A549 (cell line): ENCODE data around the gene SMYD4. TPM values are rescaled to one million over a fixed set of nuclear protein-coding genes. Genes with fewer than 3 reads are reported as not detected.
"Not testable (repeated sequence)": the region's sequence is repeated elsewhere in the genome, so short reads cannot be mapped to it uniquely, and the experiment has no call there.

ENCODE experiments used
- ATAC-seq, 2 experiments: fragments of 200-7000 bp in 1 of 2; fragments of >200 bp in 1 of 2; cut with Nextera tagmentation in 1 of 2; cut with Tn5 transposase in 1 of 2; 3 replicates each; pipeline versions ENCODE4 v1.8.0 to v1.9.1; 2018 to 2020; ENCODE audit warnings: mild to moderate bottlenecking in 1 of 2, moderate library complexity in 1 of 2
- CTCF ChIA-PET: fragments of 300-600 bp; sonication (Branson Sonifier 250); formaldehyde crosslinking; extraction: SDS; loops from one replicate; lab custom pipeline; 2021; ENCODE audit warnings: antibody characterized with exemption, inconsistent platforms; lab: Yijun Ruan, JAX
- POLR2A ChIA-PET: fragments of 350-600 bp; formaldehyde crosslinking; extraction: SDS; loops from one replicate; lab custom pipeline; 2021; ENCODE audit warnings: antibody characterized with exemption, inconsistent platforms; lab: Yijun Ruan, JAX
- DNase-seq, 2 experiments: peaks; one replicate each; pipeline versions ENCODE4 v3.0.0 to v3.0.0-alpha.2; 2011 to 2016; ENCODE audit warnings: low read depth in 1 of 2, low spot score in 1 of 2
- FAIRE-seq: peaks from 2 replicates; lab custom pipeline; 2011; peaks lifted over from hg19 to GRCh38; lab: Jason Lieb, UNC
- H3K27ac ChIP-seq, 2 experiments: fragments of >200 bp; sonication (Bioruptor Twin); formaldehyde crosslinking; 3 replicates each; pipeline ENCODE4 v1.5.1; 2016 to 2017
- H3K4me1 ChIP-seq: fragments of >200 bp; sonication (Bioruptor Twin); formaldehyde crosslinking; 3 replicates; pipeline ENCODE4 v1.6.1; 2016
- H3K4me2 ChIP-seq: fragments of >200 bp; sonication (Bioruptor Twin); formaldehyde crosslinking; 3 replicates; pipeline ENCODE4 v1.6.1; 2016
- H3K4me3 ChIP-seq: fragments of >200 bp; sonication (Bioruptor Twin); formaldehyde crosslinking; 3 replicates; pipeline ENCODE4 v1.5.1; 2016
- H3K9me3 ChIP-seq: fragments of >200 bp; sonication (Bioruptor Twin); formaldehyde crosslinking; 3 replicates; pipeline ENCODE4 v1.6.1; 2016
- BHLHE40 ChIP-seq: IDR thresholded peaks from 2 replicates; pipeline ENCODE4 v1.6.1; 2012; ENCODE audit warnings: low read depth, low read length, inconsistent platforms
- CBX8 ChIP-seq: fragments of 200-600 bp; sonication (generic); IDR thresholded peaks from 2 replicates; pipeline ENCODE4 v1.6.1; 2016
- E2F6 ChIP-seq: IDR thresholded peaks from 2 replicates; pipeline ENCODE4 v1.6.1; 2012; ENCODE audit warnings: low read depth, borderline replicate concordance
- EHF ChIP-seq: fragments of 250-450 bp; sonication (Bioruptor Pico); IDR thresholded peaks from 2 replicates; pipeline ENCODE4 v1.5.0; 2020; ENCODE audit warnings: mild to moderate bottlenecking
- EHMT2 ChIP-seq: fragments of 200-600 bp; sonication (generic); IDR thresholded peaks from 2 replicates; pipeline ENCODE4 v1.6.1; 2016; ENCODE audit warnings: antibody characterized with exemption, low read depth, mild to moderate bottlenecking, moderate library complexity
- ELK1 ChIP-seq: fragments of 150-350 bp; IDR thresholded peaks from 2 replicates; pipeline ENCODE4 v1.6.1; 2014; ENCODE audit warnings: low read depth, mild to moderate bottlenecking, low read length
- EP300 ChIP-seq, 2 experiments: fragments of >200 bp; sonication (Bioruptor Twin); formaldehyde crosslinking; IDR thresholded peaks; 2 replicates in 1 of 2; 3 replicates in 1 of 2; pipeline ENCODE4 v1.6.1; 2016 to 2017
- FOSB ChIP-seq: fragments of 250-450 bp; sonication (Bioruptor Pico); IDR thresholded peaks from 2 replicates; pipeline ENCODE4 v1.5.0; 2020; ENCODE audit warnings: mild to moderate bottlenecking, moderate library complexity
- GATA3 ChIP-seq: IDR thresholded peaks from 2 replicates; pipeline ENCODE4 v1.6.1; 2012; ENCODE audit warnings: borderline replicate concordance
- HOXA7 ChIP-seq: fragments of 250-450 bp; sonication (Bioruptor Pico); IDR thresholded peaks from 2 replicates; pipeline ENCODE4 v1.5.0; 2020; ENCODE audit warnings: mild to moderate bottlenecking, moderate library complexity
- JUN ChIP-seq, 2 experiments: fragments of >200 bp; sonication (Bioruptor Twin); formaldehyde crosslinking; IDR thresholded peaks; 2 replicates in 1 of 2; 3 replicates in 1 of 2; pipeline ENCODE4 v1.6.1; 2016 to 2017
- KDM1A ChIP-seq: fragments of 200-600 bp; sonication (generic); IDR thresholded peaks from 2 replicates; pipeline ENCODE4 v1.6.1; 2016; ENCODE audit warnings: low read depth, mild to moderate bottlenecking
- MAFK ChIP-seq: fragments of 450-650 bp; IDR thresholded peaks from 2 replicates; pipeline ENCODE4 v1.6.1; 2014; ENCODE audit not compliant: partially characterized antibody
- NFE2L2 ChIP-seq: fragments of 150-350 bp; conservative IDR thresholded peaks from 2 replicates; pipeline ENCODE4 v1.6.1; 2014; ENCODE audit warnings: low read length
- NPAS2 ChIP-seq: fragments of 250-450 bp; sonication (Bioruptor Pico); IDR thresholded peaks from 2 replicates; pipeline ENCODE4 v1.8.0; 2022; ENCODE audit warnings: mild to moderate bottlenecking, moderate library complexity, borderline replicate concordance
- PHF8 ChIP-seq: fragments of 200-600 bp; sonication (generic); IDR thresholded peaks from 2 replicates; pipeline ENCODE4 v1.6.1; 2016; ENCODE audit warnings: low read depth, mild to moderate bottlenecking, antibody characterized with exemption, moderate library complexity, borderline replicate concordance
- POLR2A ChIP-seq: IDR thresholded peaks from 2 replicates; pipeline ENCODE4 v1.6.1; 2012; ENCODE audit warnings: mild to moderate bottlenecking, low read length
- POLR2AphosphoS2 ChIP-seq: conservative IDR thresholded peaks from 2 replicates; pipeline ENCODE4 v1.6.1; 2012; ENCODE audit warnings: low read length, improper control_type of control experiment, inconsistent platforms
- RNF2 ChIP-seq: fragments of 200-600 bp; sonication (generic); IDR thresholded peaks from 2 replicates; pipeline ENCODE4 v1.6.1; 2016; ENCODE audit warnings: low read depth, mild to moderate bottlenecking, antibody characterized with exemption, moderate library complexity, borderline replicate concordance
- SREBF2 ChIP-seq: fragments of 450-650 bp; IDR thresholded peaks from 2 replicates; pipeline ENCODE4 v1.6.1; 2014; ENCODE audit warnings: mild to moderate bottlenecking, moderate library complexity
- TFCP2L1 ChIP-seq: fragments of 250-450 bp; sonication (Bioruptor Pico); IDR thresholded peaks from 2 replicates; pipeline ENCODE4 v1.5.0; 2021; ENCODE audit warnings: mild to moderate bottlenecking
- TP53 ChIP-seq: fragments of 250-450 bp; sonication (Bioruptor Pico); IDR thresholded peaks from 2 replicates; pipeline ENCODE4 v1.5.0; 2021; ENCODE audit warnings: mild to moderate bottlenecking, moderate library complexity
- WGBS: methylation state at CpG from one replicate; pipeline ENCODE4 v1.1.6; 2017; ENCODE audit errors: missing lambda C conversion rate; 5-methylcytosine and 5-hydroxymethylcytosine counted together
- polyA plus RNA-seq, 4 experiments: library from polyadenylated mRNA; depleted of rRNA in 3 of 4; stranded (reverse); fragments of >200 nt; fragmentation: RNase III in 1 of 4; extraction: RNeasy Plus Mini Kit Qiagen cat#74134 plus additional on column Dnase treatment in 1 of 4; gene quantifications; 2 replicates in 3 of 4; 3 replicates in 1 of 4; pipeline ENCODE4 v1.2.3, GENCODE V29; 2011 to 2017
- TF ChIP-seq, protein P1 (sequence below): IDR thresholded peaks from 2 replicates; pipeline ENCODE4 v1.6.1; 2012
- TF ChIP-seq, protein P2 (sequence below): fragments of 450-650 bp; IDR thresholded peaks from 2 replicates; pipeline ENCODE4 v1.6.1; 2014; ENCODE audit warnings: antibody characterized with exemption
- TF ChIP-seq, protein P3 (sequence below): fragments of 250-450 bp; sonication (Bioruptor Pico); IDR thresholded peaks from 2 replicates; pipeline ENCODE4 v1.5.0; 2021; ENCODE audit warnings: mild to moderate bottlenecking, moderate library complexity, borderline replicate concordance

Gene SMYD4
- polyA plus RNA-seq, 2 of the 4 experiments (the other 2 are of a cell fraction): 11.1 to 12.1 TPM

- Histone ChIP-seq H3K4me3 (no peak overlapping the region), H3K4me1 (peaks cover 7% of the 10 kb centered on the region), H3K9me3 (no peaks in the 10 kb centered on the region), H3K27ac (no peak overlapping the region), H3K4me2 (no peak overlapping the region)
- ChIA-PET POLR2A (interaction anchor here (2.1 kb wide), 1 partner anchor 58 kb away, joined by 10 read pairs; no protein-coding TSS in a partner anchor), CTCF (interaction anchor here (0.6 to 28.6 kb wide), 9 partner anchors 9 to 200 kb away, joined by 3 to 591 read pairs (median 5); partner anchors contain the start of gene WDR81)
- 90% methylated on average over 21 of the region's 21 CpGs for WGBS
- DNase-seq (no peak), ATAC-seq (no peak), FAIRE-seq (no peak)
- TF ChIP-seq EHF (CRISPR knock-in tag): no peak
- TF ChIP-seq GATA3: no peak
- no peak for TF ChIP-seq MAFK
- no peak for TF ChIP-seq EHMT2
- no peak for TF ChIP-seq POLR2AphosphoS2
- TF ChIP-seq CBX8: no peak
- TF ChIP-seq KDM1A: no peak
- TF ChIP-seq, protein P1, sequence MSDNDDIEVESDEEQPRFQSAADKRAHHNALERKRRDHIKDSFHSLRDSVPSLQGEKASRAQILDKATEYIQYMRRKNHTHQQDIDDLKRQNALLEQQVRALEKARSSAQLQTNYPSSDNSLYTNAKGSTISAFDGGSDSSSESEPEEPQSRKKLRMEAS: no peak
- TF ChIP-seq BHLHE40: no peak
- no peak for TF ChIP-seq RNF2
- no peak for TF ChIP-seq ELK1
- no peak for TF ChIP-seq EP300 (IDR thresholded peaks at IDR 0.05)
- no peak for TF ChIP-seq HOXA7 (CRISPR knock-in tag)
- no peak for TF ChIP-seq JUN (IDR thresholded peaks at IDR 0.05)
- TF ChIP-seq E2F6: no peak
These were observed 55.1 kb downstream of the SMYD4 start for GRCh38 chr17:1774390-1775176.

DNA sequence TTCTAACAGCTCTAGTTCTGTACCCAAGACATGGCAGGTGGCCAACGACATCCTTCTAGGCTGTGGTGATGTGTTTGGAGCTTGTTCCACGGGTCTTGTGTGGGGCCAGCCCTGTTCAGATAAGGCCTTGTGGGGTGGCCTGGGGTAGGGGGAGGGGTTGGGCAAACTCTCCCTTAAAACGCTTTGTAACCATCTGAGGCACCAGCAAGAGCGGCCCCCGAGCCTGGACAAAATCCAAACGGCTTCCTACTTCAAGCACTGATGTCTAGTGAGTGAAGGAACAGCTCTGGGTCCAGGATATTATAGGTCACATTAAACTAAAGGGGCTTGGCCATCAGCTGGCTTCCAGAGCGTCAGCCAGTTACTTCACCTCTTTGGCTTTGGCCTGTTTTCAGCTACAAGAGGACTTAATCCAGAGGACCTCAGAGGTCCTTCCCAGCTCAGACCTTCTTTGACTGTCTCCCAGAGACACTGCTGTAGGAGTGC, 56.0 kb downstream of the SMYD4 start:
- no peak overlapping the region for H3K4me2 ChIP-seq
- POLR2A ChIA-PET: interaction anchor here (2.1 kb wide), 1 partner anchor 57 kb away, joined by 10 read pairs; no protein-coding TSS in a partner anchor
- TF ChIP-seq NFE2L2: no peak
- TF ChIP-seq TP53 (CRISPR knock-in tag): no peak
- TF ChIP-seq MAFK: no peak
- TF ChIP-seq NPAS2: no peak
- no peak for TF ChIP-seq BHLHE40
- no peak for TF ChIP-seq POLR2A
- TF ChIP-seq, protein P2, sequence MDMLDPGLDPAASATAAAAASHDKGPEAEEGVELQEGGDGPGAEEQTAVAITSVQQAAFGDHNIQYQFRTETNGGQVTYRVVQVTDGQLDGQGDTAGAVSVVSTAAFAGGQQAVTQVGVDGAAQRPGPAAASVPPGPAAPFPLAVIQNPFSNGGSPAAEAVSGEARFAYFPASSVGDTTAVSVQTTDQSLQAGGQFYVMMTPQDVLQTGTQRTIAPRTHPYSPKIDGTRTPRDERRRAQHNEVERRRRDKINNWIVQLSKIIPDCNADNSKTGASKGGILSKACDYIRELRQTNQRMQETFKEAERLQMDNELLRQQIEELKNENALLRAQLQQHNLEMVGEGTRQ: no peak
- TF ChIP-seq CBX8: no peak
- no peak for TF ChIP-seq PHF8
- TF ChIP-seq SREBF2: no peak
- TF ChIP-seq, protein P3, sequence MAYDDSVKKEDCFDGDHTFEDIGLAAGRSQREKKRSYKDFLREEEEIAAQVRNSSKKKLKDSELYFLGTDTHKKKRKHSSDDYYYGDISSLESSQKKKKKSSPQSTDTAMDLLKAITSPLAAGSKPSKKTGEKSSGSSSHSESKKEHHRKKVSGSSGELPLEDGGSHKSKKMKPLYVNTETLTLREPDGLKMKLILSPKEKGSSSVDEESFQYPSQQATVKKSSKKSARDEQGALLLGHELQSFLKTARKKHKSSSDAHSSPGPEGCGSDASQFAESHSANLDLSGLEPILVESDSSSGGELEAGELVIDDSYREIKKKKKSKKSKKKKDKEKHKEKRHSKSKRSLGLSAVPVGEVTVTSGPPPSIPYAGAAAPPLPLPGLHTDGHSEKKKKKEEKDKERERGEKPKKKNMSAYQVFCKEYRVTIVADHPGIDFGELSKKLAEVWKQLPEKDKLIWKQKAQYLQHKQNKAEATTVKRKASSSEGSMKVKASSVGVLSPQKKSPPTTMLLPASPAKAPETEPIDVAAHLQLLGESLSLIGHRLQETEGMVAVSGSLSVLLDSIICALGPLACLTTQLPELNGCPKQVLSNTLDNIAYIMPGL (CRISPR knock-in tag): no peak
- TF ChIP-seq JUN (IDR thresholded peaks at IDR 0.05): no peak
- no peak for TF ChIP-seq TFCP2L1 (CRISPR knock-in tag)
- no peak for TF ChIP-seq FOSB (CRISPR knock-in tag)
- TF ChIP-seq E2F6: no peak
- no peak for TF ChIP-seq GATA3
- no peak for DNase-seq
- no peak for ATAC-seq
- H3K4me3 ChIP-seq: no peak overlapping the region
- H3K9me3 ChIP-seq: no peaks in the 10 kb centered on the region
- peak; percentile 43 for FAIRE-seq
- CTCF ChIA-PET: interaction anchor here (0.7 to 28.6 kb wide), 10 partner anchors 8 to 199 kb away, joined by 3 to 591 read pairs (median 6); partner anchors contain the start of gene WDR81
- peaks cover 11% of the 10 kb centered on the region for H3K4me1 ChIP-seq
- no peak overlapping the region for H3K27ac ChIP-seq
- WGBS: 83% methylated on average over 7 of the region's 7 CpGs

- DNase-seq: peak in 1 of 2 experiments; percentile 53
- POLR2A ChIA-PET: interaction anchor here (2.1 kb wide), 1 partner anchor 56 kb away, joined by 10 read pairs; no protein-coding TSS in a partner anchor
- CTCF ChIA-PET: interaction anchor here (0.7 to 28.6 kb wide), 10 partner anchors 10 to 199 kb away, joined by 3 to 591 read pairs (median 6); partner anchors contain the start of genes SERPINF1 and WDR81
- not testable (repeated sequence) for H3K4me2 ChIP-seq, H3K4me3 ChIP-seq, H3K9me3 ChIP-seq, FAIRE-seq, H3K27ac ChIP-seq
- H3K4me1 ChIP-seq: peaks cover 11% of the 10 kb centered on the region
- ATAC-seq: peak in 1 of 2 experiments; percentile 17; a peak in 3 of 6 replicates
- WGBS: 92% methylated on average over 12 of the region's 12 CpGs
These were observed 56.6 kb downstream of the SMYD4 start for GRCh38 chr17:1773000-1773695.
